K562 (cell line): ENCODE measurements around the gene SPNS1. TPM values are rescaled to one million over a fixed set of nuclear protein-coding genes. Genes with fewer than 3 reads are reported as not detected.

Experiments used
- ATAC-seq: fragments of 200-7000 bp; cut with Tn5 transposase; 3 replicates; pipeline ENCODE4 v1.9.1; 2020; ENCODE audit warnings: moderate library complexity
- BruUV-seq: library from RNA; stranded (reverse); fragments of 400-500 nt; replicated peaks from 2 replicates; lab custom pipeline; 2021; lab: Mats Ljungman, UMichigan
- CTCF ChIA-PET: fragments of 300-600 bp; formaldehyde crosslinking; extraction: SDS; loops from one replicate; lab custom pipeline; 2021; ENCODE audit warnings: low intra/inter-chr PET ratio; lab: Yijun Ruan, JAX
- POLR2A ChIA-PET: fragments of 300-600, 350-650 bp; sonication (Branson Sonifier 250); formaldehyde crosslinking; extraction: SDS; loops from one replicate; lab custom pipeline; 2021; ENCODE audit warnings: antibody characterized with exemption, inconsistent platforms; lab: Yijun Ruan, JAX
- DNase-seq, 4 experiments: peaks; one replicate each; pipeline versions ENCODE4 v3.0.0 to v3.0.0-alpha.2; 2011 to 2018; ENCODE audit warnings: low spot score in 3 of 4, mixed read lengths in 3 of 4; ENCODE audit errors: extremely low read depth in 1 of 4
- FAIRE-seq: peaks from 2 replicates; lab custom pipeline; 2011; peaks lifted over from hg19 to GRCh38; lab: Jason Lieb, UNC
- H2AFZ ChIP-seq: 2 replicates; pipeline ENCODE4 v1.6.0; 2011; ENCODE audit warnings: low read depth, low read length, control low read depth, inconsistent platforms
- H3K27ac ChIP-seq: fragments of 200-600 bp; 3 replicates; pipeline ENCODE4 v1.8.0; 2011; ENCODE audit warnings: low read depth, mild to moderate bottlenecking, control low read depth, inconsistent platforms, low read length, moderate library complexity, mixed read lengths; ENCODE audit errors: extremely low read depth
- H3K27me3 ChIP-seq, 2 experiments: fragments of 300-600 bp in 1 of 2; 2 replicates in 1 of 2; 3 replicates in 1 of 2; pipeline versions ENCODE4 v1.6.0 to v1.8.0; 2011; ENCODE audit warnings: inconsistent platforms in 2 of 2, low read length in 2 of 2, mild to moderate bottlenecking in 1 of 2, mixed read lengths in 1 of 2, moderate library complexity in 1 of 2; ENCODE audit not compliant: control insufficient read depth in 2 of 2, insufficient read depth in 2 of 2
- H3K36me3 ChIP-seq: fragments of 300-600 bp; 3 replicates; pipeline ENCODE4 v1.8.0; 2011; ENCODE audit warnings: mild to moderate bottlenecking, low read length, inconsistent platforms; ENCODE audit not compliant: control insufficient read depth, insufficient read depth
- H3K4me1 ChIP-seq, 2 experiments: fragments of 200-600 bp in 1 of 2; replicated peaks in 1 of 2; 2 replicates in 1 of 2; 3 replicates in 1 of 2; pipeline versions ENCODE4 v1.5.1 to v1.8.0; 2011; ENCODE audit warnings: inconsistent platforms in 2 of 2, low read length in 2 of 2, mild to moderate bottlenecking in 1 of 2, mixed read lengths in 1 of 2, moderate library complexity in 1 of 2; ENCODE audit not compliant: control insufficient read depth in 2 of 2, insufficient read depth in 2 of 2
- H3K4me2 ChIP-seq: 2 replicates; pipeline ENCODE4 v1.6.1; 2011; ENCODE audit warnings: low read length, control low read depth, inconsistent platforms, mixed read lengths; ENCODE audit not compliant: insufficient read depth
- H3K4me3 ChIP-seq: fragments of 200-600 bp; sonication (generic), shearing (Covaris generic); 2 replicates; pipeline ENCODE4 v1.5.1; 2016; ENCODE audit warnings: control low read depth, inconsistent platforms
- H3K79me2 ChIP-seq: fragments of 200-600 bp; 3 replicates; pipeline ENCODE4 v1.8.0; 2011; ENCODE audit warnings: low read length, inconsistent platforms; ENCODE audit not compliant: control insufficient read depth, insufficient read depth
- H3K9ac ChIP-seq, 2 experiments: 2 replicates each; pipeline versions ENCODE4 v1.6.0 to v1.6.1; 2011; ENCODE audit warnings: low read depth in 2 of 2, low read length in 2 of 2, control low read depth in 1 of 2, inconsistent platforms in 1 of 2, mild to moderate bottlenecking in 1 of 2, mixed read lengths in 1 of 2; ENCODE audit not compliant: insufficient read depth in 1 of 2
- H3K9me1 ChIP-seq: one replicate; pipeline ENCODE4 v1.6.0; 2011; ENCODE audit warnings: inconsistent platforms, mild to moderate bottlenecking, low read length, moderate library complexity; ENCODE audit not compliant: control insufficient read depth, insufficient read depth
- H3K9me3 ChIP-seq: replicated peaks from 2 replicates; pipeline ENCODE4 v1.5.1; 2011; ENCODE audit warnings: low read depth, low read length, inconsistent platforms; ENCODE audit not compliant: control insufficient read depth, insufficient read depth
- H4K20me1 ChIP-seq: replicated peaks from 2 replicates; pipeline ENCODE4 v1.6.1; 2011; ENCODE audit warnings: low read length, inconsistent platforms, mixed read lengths; ENCODE audit not compliant: control insufficient read depth, insufficient read depth
- CBFA2T2 ChIP-seq: fragments of 450-650 bp; conservative IDR thresholded peaks from 2 replicates; pipeline ENCODE4 v1.6.1; 2017; ENCODE audit warnings: mild to moderate bottlenecking
- CBFA2T3 ChIP-seq: fragments of 450-650 bp; IDR thresholded peaks from 2 replicates; pipeline ENCODE4 v1.6.1; 2017
- TCF3 ChIP-seq: sonication (generic); formaldehyde crosslinking; IDR thresholded peaks from 2 replicates; pipeline ENCODE4 v1.4.0; 2020; ENCODE audit warnings: mild to moderate bottlenecking, missing genetic modification reagents
- ZNF445 ChIP-seq: fragments of 250-450 bp; sonication (Bioruptor Pico); IDR thresholded peaks from 2 replicates; pipeline ENCODE4 v1.4.0; 2020; ENCODE audit warnings: low read depth, mild to moderate bottlenecking, moderate library complexity
- WGBS: fragments of 100-300 bp; shearing (Covaris generic); methylation state at CpG from one replicate; pipeline ENCODE4 v1.1.6; 2016; ENCODE audit warnings: low coverage, mixed read lengths; ENCODE audit not compliant: insufficient coverage; ENCODE audit errors: missing lambda C conversion rate; 5-methylcytosine and 5-hydroxymethylcytosine counted together
- in situ Hi-C: fragments of 300-500 bp; cut with MboI; formaldehyde crosslinking; loops from 4 replicates; pipeline ENCODE4 v1.15.0; 2018; ENCODE audit warnings: inconsistent platforms, mixed read lengths
- intact Hi-C: fragments of 100-400 bp; cut with micrococcal nuclease; formaldehyde crosslinking; loops from 2 replicates; pipeline ENCODE4 v1.14.2; 2022
- polyA plus RNA-seq, 8 experiments: library from polyadenylated mRNA; depleted of rRNA in 4 of 8; stranded (reverse) in 5 of 8; unstranded in 3 of 8; fragments of >200 nt; fragmentation: Nextera tagmentation in 2 of 8; fragmentation: Illumina TruSeq in 1 of 8; extraction: Ambion mirVana in 2 of 8; extraction: Trizol in 1 of 8; gene quantifications; 2 replicates each; pipeline versions ENCODE4 v1.2.1 to v1.2.3, GENCODE V29; 2011 to 2014; ENCODE audit warnings: inconsistent platforms in 1 of 8, missing spikeins in 1 of 8
- total RNA-seq, 7 experiments: library from RNA; depleted of rRNA in 6 of 7; stranded (reverse); fragments of >200 nt in 6 of 7; fragmentation: Illumina TruSeq in 2 of 7; extraction: Trizol in 2 of 7; gene quantifications; 2 replicates each; pipeline versions ENCODE4 v1.2.1 to v1.2.3, GENCODE V29; 2011 to 2021; ENCODE audit warnings: low replicate concordance in 1 of 7
- TF ChIP-seq, protein P1 (sequence below): fragments of 450-650 bp; IDR thresholded peaks from one replicate; pipeline ENCODE4 v1.6.1; 2018; ENCODE audit warnings: mild to moderate bottlenecking, moderate library complexity; ENCODE audit not compliant: partially characterized antibody

Gene SPNS1
- total and polyA plus RNA-seq, 9 of the 15 experiments (the other 6 are each of a cell fraction or from before 2014, with no cell fraction given): 0.58 to 64.9 (median 13.7) TPM

DNA sequence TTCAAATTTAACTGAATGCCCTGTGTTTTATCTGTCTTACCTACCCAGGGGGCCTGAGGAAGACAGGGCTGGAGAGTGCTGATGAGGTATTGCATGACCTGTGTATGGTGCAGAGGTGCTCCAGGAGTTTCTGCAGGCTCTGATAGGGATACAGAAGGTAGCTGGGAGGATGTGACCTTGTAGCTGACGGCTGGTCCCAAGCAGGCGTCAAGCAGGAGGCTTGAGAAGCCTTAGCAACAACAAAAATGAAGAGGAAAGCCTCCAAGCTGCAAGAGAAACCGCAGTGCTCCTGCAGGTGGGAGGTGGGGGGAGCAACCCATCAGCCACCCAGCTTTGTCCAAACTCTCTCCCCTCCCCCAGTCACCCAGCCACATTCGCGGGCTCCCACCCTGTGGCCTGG, 50.6 kb downstream of the SPNS1 start:
- H3K4me1 ChIP-seq: peaks cover 26 to 27% of the 10 kb centered on the region in 2 experiments; a peak in 4 of 5 replicates
- in situ Hi-C loops: loop anchor here (25.0 kb wide), 1 partner anchor 363 kb away; no protein-coding TSS in a partner anchor
- TF ChIP-seq, protein P1, sequence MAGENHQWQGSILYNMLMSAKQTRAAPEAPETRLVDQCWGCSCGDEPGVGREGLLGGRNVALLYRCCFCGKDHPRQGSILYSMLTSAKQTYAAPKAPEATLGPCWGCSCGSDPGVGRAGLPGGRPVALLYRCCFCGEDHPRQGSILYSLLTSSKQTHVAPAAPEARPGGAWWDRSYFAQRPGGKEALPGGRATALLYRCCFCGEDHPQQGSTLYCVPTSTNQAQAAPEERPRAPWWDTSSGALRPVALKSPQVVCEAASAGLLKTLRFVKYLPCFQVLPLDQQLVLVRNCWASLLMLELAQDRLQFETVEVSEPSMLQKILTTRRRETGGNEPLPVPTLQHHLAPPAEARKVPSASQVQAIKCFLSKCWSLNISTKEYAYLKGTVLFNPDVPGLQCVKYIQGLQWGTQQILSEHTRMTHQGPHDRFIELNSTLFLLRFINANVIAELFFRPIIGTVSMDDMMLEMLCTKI: no peak
- peak; percentile 60; the same call in 1 of the 2 replicates for TF ChIP-seq CBFA2T2
- no peak for TF ChIP-seq ZNF445 (CRISPR knock-in tag)
- peak; percentile 81 for TF ChIP-seq CBFA2T3
- TF ChIP-seq TCF3 (CRISPR knock-in tag): peak; percentile 15; the same call in 1 of the 2 replicates
- H3K4me2 ChIP-seq: 0 out of 2 replicates have a peak overlapping the region, but pooled peaks have one; percentile 21
- DNase-seq (peak in 3 of 4 experiments; percentile 59 to 65 (median 59)), ATAC-seq (peak; percentile 39), FAIRE-seq (peak; percentile 70)
- H3K9ac ChIP-seq: peak overlapping the region in 1 of 2 experiments; percentile 70; a peak in 2 of 4 replicates
- H3K36me3 ChIP-seq: no peaks in the 10 kb centered on the region
- H3K9me1 ChIP-seq: no peaks in the 10 kb centered on the region
- H3K79me2 ChIP-seq: no peaks in the 10 kb centered on the region
- ChIA-PET CTCF (no interaction called here), POLR2A (interaction anchor here (0.6 kb wide), 1 partner anchor 26 kb away, joined by 3 read pairs; no protein-coding TSS in a partner anchor)
- H3K27ac ChIP-seq: no peak overlapping the region
- H2AFZ ChIP-seq: peak overlapping the region; percentile 44; the same call in 1 of the 2 replicates
- intact Hi-C loops: no loop called here
- 7% methylated on average over 4 of the region's 5 CpGs for WGBS
- H3K27me3 ChIP-seq: no peaks in the 10 kb centered on the region
- no peak overlapping the region for H3K4me3 ChIP-seq
- no peaks in the 10 kb centered on the region for H3K9me3 ChIP-seq
- BruUV-seq: no TSS peak
- H4K20me1 ChIP-seq: no peaks in the 10 kb centered on the region
